Embryonic facial prominence (tissue), 1 donor: ENCODE measurements around the gene ZNF263.

ENCODE experiments used
- DNase-seq: peaks from one replicate; pipeline ENCODE4 v3.0.0-alpha.2; 2016; ENCODE audit errors: extremely low spot score

The ZNF263 gene

DNA sequence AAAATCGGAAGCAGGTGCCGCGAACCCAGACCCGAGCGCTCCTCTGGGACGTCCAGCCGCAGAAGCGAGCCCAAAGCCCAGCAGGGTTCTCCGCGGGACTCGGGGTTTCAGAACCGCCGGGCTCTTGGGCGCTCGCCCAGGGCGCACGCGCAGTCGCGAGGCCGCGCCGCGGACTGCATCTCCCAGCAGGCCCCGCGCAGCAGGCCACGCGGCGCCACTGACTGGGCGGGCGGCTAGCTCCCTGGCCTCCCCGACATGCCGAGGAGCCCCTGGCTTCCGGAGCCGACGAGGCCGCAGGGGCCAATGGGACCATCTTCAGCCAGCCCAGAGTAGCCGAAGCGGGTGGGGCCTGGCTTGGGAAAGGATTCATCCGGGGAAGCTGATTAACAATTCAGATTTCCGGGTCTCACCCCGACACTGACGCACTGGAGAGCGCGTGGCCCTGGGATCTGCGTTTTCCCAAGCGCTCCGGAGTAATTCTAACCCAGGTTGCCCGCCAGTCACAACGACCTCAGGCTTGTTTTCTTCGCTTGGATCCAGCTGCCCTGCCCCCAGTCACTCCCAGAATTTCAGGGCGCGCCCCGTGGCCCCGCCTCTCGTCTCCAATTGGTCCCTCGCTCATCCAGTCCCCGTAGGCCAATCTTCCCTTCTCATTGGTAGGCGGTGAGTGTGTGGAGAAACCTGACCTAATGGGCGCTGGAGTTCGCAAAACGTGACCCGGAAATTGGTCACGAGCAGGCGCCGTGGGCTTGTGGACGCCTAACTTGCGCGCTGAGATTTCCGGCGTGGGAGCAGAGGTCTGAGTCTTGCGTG, at the start of gene ZNF263:
Gene ZNF263 (plus strand): TSS at position 762 of the 813 bp plus-strand sequence. CDS start 328 bp downstream, outside the sequence.
- DNase-seq = peak; percentile 99

DNA sequence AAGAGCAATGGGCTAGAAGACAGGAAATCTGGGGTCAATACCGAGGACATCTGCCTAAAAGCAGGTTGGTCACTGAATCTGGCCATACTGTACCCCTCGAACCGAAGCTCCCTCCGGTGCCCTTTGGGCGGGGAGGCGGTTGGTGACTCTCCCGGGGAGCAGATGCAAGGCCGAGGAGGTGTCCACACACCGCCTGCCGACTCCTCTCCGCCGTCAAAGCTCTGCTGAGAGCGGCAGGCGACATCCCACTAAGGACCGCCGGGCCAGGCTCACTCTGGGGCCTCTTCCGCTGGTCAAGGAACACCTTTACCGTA, 48.8 kb upstream of the ZNF263 start:
- DNase-seq = no peak

DNA sequence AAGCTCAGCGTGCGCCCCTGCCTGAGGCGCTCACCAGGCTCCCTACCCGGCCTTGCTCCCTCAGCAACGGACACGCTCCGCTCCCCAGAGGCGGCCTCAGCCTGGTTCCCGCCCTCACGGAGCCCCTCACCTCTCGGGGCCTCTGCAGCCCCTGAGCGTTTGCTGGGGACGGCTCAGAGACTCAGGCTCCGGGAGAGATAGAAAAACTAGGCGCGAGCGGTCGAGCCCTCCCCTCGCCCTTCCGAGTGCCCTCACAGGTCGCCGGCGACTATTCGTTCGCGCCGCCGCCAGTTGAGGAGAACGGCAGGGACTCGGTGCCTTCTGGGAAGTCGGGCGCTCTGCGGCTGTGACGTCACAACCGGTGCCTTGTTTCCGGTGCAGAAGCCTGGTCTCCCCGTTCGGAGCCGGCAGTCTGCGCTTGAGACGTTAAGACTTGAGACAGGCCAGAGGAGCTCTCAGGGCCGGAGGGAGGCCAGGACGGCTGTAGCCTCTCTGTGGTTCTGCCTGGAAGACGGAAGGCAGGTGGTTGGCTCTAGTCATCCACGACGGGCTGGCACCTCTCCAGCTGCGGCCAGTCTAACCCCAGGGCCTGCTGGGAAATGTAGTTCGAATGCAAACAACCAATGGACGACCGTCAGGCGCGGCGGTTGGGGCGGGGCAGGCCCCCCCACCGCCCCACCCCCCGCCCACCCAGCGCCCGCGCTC, 48.3 kb upstream of the ZNF263 start, which contains the start of gene ZNF200:
Gene ZNF200 (minus strand): TSS at position 302 of the 705 bp plus-strand sequence. CDS start 1,403 bp downstream, outside the sequence.
- DNase-seq = peak; percentile 95

DNA sequence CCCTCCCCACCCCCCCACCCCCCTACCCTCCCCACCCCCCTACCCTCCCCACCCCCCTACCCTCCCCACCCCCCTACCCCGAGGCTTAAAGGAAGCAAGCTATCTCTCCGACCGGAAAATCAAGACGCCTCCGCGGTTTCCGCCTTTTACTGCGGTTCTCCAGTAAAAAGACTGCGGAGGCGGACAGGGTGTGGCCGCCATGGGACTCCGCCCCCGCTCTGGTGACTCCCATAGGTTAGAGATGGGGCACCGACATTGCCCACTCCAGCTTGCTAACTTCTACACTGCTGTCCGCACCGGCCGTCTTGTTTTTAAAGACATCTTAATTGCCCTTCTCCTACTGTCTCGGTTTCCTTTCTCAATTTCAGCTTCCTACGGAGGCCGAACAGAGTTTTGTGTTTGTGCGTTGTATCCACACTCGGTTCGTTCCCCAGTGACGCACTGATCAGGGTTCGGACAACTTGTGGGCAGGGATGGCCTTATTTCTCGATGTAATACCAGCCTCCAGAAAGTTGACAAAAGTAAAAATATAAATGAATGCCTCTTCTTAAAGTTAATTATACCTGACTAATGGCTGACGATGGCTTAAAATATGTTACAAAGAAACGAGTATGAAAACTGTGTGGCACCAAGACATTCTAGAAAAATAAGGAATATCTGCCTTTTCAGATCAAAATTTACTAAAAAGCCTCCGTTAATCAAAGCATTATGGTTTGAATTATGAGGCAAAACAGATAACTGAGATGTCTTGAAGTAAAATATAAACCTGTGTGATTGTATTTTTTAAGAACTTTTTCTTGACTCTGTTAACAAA, 47.2 kb upstream of the ZNF263 start:
- DNase-seq = no peak

DNA sequence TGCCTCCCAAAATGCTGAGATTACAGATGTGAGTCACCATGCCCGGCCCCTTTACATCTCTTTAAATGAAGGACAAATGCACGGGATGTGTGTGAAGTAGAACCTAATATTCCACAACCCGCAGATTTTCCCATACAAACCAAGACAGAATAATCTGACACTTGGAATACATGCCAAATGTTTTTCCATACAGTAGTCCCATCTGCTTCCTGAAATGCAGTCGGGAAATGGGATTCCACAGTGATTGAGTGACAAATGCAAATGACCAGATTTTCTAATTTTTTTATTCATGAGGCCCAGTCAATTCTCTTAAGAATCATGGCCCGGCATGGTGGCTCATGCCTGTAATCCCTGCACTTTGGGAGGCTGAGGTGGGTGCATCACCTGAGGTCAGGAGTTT, 41.5 kb upstream of the ZNF263 start:
- no peak for DNase-seq

DNA sequence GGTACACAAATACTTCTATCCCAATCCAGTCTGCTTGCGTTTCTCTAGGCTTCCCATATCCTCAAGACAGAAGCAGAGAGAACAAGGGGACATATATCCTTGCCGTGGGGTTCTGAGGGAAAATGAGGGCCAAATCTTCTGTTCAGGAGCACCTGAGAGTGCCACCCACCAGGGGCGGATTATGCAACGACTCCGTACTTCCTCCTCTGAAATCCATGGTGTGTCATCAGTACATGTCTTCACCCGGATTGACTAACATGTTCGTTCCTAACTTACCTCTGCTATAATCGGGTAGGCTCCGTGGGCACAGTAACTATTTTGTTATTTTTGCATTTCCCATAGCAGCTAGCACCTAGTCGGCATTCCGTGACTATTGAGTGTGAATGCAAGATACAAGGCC, 40.6 kb upstream of the ZNF263 start:
- DNase-seq = no peak

DNA sequence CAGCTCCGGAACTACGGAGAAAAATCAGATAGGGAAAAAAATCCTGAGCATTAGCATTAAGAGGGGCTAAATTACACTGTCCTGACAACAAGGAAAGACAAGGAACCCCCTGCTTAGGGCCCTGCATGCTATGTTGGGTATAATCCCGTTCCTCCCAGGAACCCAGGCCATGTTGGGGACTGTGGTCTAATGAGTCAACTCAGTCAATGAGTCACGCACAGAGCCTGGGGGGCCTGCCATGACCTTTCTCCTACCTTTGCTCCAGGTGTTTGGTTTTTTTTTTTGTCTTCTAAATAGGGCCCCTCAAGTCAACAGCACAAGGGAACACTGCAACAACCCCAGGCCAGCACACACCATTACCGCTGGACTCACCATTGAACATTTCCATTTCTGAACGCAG, 39.4 kb upstream of the ZNF263 start:
- no peak for DNase-seq

DNA sequence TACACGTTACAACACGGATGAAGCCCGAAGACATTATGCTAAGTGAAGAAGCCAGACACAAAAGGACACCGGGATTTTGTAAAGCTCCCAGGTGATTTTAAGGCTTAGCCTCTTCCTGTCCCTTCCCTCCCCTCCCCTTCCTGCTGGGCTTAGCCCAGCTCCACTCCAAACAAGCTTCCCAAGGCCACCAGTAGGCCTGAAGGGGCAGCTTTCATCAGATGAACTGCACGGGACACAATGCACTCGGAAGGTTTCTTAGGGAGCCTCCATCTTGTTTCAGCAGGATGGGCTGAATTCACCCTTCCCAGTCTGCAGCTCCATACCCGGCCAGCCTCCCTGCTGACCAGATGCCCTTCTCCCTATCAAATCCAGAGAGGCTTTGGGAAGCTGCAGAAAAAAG, 37.3 kb upstream of the ZNF263 start:
- DNase-seq = no peak

DNA sequence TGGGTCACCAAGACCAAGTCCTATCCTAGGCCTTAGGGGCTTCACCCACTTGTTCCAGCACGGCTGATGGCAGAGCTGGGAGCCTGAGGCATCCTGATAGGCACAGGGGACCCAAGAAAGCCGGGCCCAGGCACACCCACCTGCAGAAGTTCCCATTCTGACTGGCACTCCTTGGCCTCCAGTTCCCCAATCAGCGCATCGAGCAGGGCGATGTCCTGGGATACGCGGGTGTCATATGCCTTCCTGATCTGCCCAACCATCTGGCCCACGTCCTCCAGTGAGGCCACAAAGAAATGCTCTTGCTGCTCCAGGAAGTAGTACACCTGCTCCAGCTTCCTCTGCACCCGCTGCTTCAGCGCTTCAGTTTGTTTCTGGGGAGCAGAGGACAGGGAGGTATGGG, 36.4 kb upstream of the ZNF263 start:
- DNase-seq = no peak

DNA sequence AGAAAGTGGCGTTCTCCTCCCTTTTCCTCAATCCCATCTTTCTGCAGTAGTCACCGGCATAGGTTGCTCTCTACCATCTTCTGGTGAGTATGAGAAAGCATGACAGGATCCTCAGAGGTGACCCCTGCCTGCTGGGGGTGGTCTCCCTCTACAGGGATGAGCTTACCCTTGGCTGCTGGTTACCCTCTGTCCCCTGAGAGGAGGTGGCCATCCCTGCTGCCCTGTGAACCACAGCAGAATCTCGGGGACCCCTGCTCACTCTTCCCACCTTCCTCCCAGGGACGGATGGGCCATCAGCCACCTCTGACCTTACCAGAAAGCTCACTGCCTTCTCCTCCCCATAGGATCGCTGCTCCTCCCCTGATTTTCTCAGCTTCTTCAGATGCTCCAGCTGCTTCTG, 34.7 kb upstream of the ZNF263 start:
- DNase-seq = no peak

DNA sequence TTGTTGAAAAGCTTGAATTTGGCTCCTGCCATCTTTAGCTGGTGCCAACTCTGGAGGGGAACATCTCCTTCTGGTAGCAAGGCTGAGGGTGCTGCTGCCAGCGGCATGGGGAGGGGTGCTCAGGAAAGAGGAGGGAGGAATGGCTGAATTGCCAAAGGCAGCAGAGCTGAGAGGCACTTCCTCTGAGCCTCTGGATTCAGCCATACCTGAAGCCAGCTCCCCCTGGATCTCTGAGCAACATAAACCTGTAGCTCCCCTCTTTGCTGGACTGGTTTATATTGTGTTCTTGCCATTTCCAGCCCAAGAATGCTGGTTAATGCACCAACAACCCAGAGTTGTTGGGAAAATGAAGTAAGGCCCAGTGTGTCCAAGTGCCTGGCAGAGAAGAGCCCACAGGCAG, 34.3 kb upstream of the ZNF263 start:
- no peak for DNase-seq

DNA sequence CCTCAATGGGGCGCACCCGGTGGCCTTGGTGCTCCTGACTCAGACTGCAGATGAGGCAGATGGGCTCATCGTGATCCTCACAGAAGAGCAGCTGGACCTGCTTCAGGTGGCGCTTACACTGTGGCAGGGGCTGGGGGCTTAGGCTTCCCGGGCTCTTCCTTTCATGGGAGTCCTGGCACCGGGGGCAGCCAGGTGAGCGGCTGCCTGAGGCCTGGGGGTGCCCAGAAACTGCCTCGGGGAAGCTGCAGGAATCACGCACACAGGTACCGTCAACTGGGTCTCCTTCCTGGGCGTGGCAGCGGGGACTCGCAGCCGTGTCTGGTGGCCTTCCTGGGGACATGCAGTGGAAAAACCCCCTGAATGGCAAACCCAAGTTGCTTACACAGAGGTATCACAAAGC, 33.8 kb upstream of the ZNF263 start:
- no peak for DNase-seq

DNA sequence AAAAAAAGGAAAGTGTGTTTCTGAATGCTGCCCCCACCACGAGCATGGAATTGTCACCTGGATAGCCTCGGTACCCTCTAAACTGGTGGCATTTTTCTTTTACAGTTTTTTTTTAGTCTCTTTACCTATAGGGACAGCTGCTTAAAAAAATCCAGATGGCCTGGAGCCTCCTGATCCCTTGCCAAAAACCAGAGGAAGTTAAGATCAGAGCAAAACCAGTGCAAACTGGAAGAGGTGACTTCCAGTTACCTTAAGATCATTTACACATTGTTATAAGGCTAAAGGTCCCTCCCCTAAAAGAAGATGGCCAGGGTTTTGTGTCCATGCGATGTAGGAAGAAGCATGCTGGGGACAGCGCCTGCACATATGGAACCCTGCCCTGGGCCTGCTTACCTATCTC, 30.3 kb upstream of the ZNF263 start:
- DNase-seq = no peak

DNA sequence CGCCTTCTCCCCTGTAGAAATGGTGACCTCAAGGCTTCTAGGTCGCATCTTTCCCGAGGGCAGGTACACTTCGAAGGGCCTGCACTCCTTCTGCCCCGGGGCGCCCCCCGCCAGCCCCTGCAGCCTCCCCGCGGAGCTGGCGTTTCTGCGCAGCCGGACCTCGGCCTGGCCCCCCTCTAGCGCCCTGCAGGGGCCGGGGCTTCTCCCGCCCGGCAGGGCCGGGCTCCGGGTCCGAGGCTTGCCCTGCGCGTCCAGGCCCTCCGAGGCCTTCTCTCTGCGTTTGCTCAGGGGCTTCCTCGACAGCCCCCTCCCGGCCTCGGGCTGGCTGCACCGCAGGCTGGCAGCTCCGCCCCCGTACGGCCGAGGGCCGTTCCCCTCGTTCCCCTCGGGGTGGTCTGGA, 29.0 kb upstream of the ZNF263 start:
- DNase-seq = no peak

DNA sequence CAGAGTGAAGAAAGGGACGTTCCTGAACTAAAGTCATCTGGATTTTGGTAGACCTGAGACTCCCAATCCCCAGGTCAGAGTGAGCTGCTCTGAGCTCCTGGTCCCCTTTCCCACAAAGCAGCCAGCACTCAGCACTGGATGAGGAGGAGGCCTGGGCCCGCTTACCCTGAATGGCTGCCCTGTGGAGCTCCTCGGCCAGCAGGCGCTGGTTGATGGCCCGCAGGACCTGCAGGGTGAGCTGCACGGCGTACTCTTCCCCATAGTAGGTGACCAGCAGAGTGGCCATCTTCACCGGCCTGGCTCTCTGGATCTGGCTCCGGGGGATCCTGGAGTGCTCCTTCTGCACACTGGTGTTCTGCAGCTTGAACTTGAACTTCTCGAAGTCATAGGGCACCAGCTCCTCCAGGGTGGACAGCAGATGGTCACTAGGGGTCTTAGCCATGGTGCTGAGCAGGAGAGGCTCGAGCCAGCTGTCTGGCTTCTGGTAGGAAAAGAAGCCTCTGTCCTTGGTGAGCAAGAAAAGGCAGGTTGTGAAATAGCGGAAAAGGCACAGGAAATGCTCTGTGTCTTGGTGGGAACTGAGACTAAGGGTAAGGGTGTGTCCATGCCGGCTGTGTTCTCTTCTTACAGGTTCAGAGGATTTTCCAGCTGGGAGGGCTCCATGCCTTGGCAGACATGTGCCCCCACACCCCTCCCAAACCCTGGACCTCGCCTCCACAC, 27.0 kb upstream of the ZNF263 start, which contains the start of gene MEFV:
Gene MEFV (minus strand): TSS at position 488 of the 720 bp plus-strand sequence. CDS start 46 bp downstream, at position 442.
- no peak for DNase-seq

DNA sequence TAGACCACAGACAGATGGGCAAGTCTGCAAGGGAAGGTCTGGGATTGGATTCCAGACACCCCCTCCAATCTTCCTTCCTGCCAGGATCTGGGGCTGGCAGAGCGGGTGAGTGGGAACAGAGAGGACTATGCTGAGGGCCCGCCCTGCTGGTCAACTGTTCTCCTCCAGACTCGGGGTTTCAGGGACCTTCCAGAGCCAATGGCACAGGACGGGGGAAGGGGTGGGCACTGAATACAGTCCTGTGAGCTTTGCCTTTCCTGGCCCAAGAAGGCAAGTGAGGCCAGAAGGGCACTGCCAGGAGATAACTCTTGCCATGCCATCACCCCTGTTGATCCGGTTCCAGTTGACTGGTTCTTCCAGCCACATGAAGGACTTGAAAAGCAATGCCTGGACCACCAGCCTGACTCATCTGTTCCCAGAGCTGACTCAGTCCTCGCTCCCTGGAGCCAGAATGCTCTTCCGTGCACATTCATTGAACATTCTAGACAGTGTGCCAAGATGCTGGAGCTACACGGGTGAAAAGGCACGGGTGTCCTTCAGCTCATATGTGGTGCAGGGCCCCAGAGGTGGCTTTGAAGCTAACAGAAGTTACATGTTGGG, 26.3 kb upstream of the ZNF263 start:
- DNase-seq = no peak

DNA sequence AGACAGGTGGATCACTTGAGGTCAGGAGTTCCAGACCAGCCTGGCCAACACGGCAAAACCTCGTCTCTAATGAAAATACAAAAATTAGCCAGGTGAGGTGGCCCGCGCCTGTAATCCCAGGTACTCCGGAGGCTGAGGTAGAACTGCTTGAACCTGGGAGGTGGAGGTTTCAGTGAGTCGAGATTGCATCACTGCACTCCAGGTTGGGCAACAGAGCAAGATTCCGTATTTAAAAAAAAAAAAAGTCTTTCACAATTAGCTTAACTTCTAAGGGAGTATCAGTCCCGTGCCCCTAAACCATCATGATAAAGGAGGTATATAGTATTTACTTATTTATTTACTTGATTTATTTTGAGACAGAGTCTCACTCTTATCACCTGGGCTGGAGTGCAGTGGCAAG, 23.5 kb upstream of the ZNF263 start:
- DNase-seq = no peak

DNA sequence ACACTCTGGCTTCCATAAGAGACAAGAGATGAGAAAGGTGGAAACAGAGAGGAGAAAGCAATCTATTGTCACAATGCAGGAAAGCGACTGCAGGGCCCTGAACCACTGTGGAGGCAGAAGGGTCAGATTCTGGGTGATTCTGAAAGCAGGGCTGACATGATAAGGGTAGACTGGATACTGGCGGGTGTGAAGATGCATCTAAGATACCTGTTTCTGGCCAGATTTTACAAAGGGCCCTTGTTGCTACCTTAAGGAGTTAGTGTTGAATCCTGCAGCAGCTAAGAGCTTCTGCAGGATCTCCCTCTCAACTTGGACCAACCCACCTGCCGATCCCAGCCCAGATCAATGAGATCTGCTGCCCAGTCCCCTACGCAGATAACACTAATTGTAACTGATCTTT, 20.8 kb upstream of the ZNF263 start:
- no peak for DNase-seq

DNA sequence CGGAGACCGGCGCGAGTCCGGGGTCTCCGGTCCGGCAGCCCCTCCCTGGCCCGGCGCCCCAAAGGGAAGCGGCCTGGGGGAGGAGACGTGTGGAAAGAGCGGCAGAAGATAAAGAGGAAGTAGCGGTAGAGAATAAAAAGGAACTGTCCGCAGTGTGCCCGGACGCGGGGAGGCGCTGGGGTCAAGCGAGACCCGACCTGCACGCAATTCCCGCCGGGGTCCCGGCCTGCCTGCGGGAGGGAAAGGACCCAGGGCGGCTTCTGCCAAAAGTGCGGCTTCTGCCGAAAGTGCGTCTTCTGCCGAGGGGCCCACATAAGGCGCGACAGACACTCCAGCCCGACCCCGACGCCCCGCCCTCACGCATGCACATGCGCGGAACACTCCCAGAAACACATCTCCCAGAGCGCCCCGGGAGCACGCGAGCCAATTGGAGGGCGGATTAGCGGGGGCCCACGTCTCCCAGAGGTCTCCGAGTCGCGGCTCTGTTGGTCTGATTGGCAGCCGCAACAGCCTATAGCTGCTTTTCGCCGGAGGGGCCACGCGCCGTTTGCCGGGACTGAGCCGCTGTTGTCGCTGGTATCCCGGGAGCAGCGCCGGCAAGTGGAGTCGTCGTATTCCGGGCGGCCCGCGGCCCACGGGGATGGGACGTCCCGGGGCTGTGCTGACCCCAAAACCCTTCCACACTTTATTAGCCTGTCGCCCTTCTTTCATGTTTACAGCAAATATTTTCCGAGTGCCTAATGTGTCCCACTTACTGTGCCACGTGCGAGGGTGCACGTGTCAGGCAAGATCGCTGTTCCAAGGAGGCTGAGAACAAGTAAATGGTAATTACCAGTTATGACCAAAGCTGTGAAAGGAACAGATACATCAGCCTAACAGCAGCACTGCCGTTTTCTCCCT, 18.9 kb upstream of the ZNF263 start:
- DNase-seq = peak; percentile 90

DNA sequence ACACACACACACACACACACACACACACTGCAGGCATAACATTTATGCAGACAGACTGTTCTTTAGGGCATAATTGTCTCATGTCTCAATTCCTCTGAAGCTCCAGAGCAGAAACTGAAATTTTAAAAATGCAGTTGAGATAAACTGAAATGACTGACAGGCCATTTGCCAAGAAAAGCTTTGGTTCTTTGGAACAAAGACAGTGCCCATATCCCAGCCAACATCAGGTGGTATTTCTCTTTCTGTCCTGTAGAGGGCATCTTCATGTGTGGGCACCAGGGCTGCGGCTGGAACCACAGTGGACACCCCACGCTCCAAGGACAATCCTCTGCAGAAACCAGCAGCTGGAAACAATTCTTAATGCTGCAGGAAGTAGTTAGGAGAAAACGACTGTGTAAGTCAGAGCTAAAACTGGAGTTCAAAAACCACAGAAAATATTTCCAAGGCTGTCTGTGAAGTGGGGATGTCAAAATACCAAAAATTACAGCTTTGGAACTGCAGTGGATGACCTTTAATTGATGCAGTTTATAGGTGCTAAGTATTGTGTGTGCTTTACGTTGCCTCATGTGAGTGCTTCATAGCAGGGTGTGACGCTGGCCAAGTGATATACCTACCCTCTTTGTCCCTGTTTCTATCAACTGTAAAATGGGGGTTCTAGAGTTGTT, 16.3 kb upstream of the ZNF263 start:
- DNase-seq = peak; percentile 16
